Parathyroid adenoma (tissue), 2 donors: ENCODE results near the gene ANO10.

Experiments
- H2AFZ ChIP-seq: fragments of 300-600 bp; sonication (generic); one replicate; pipeline ENCODE4 v1.7.0; 2017; ENCODE audit warnings: antibody characterized with exemption, mild to moderate bottlenecking
- H3K27ac ChIP-seq: fragments of 300-600 bp; sonication (generic); one replicate; pipeline ENCODE4 v1.7.0; 2017
- H3K27me3 ChIP-seq: fragments of 300-600 bp; sonication (generic); one replicate; pipeline ENCODE4 v1.7.0; 2017; ENCODE audit warnings: low read length; ENCODE audit not compliant: control insufficient read depth, insufficient read depth
- H3K36me3 ChIP-seq: fragments of 300-600 bp; sonication (generic); one replicate; pipeline ENCODE4 v1.7.0; 2017; ENCODE audit warnings: low read length; ENCODE audit not compliant: control insufficient read depth, insufficient read depth
- H3K4me1 ChIP-seq: fragments of 300-600 bp; sonication (generic); one replicate; pipeline ENCODE4 v1.7.0; 2017; ENCODE audit warnings: control low read depth
- H3K4me2 ChIP-seq: fragments of 300-600 bp; sonication (generic); one replicate; pipeline ENCODE4 v1.7.0; 2017; ENCODE audit warnings: low read length
- H3K4me3 ChIP-seq: fragments of 300-600 bp; sonication (generic); one replicate; pipeline ENCODE4 v1.7.0; 2017; ENCODE audit warnings: low read depth, low read length
- H3K79me2 ChIP-seq: fragments of 300-600 bp; sonication (generic); one replicate; pipeline ENCODE4 v1.7.0; 2017; ENCODE audit warnings: control low read depth
- H3K9ac ChIP-seq: fragments of 300-600 bp; sonication (generic); one replicate; pipeline ENCODE4 v1.7.0; 2017; ENCODE audit warnings: mild to moderate bottlenecking
- H3K9me3 ChIP-seq: fragments of 300-600 bp; sonication (generic); one replicate; pipeline ENCODE4 v1.7.0; 2017; ENCODE audit warnings: low read length; ENCODE audit not compliant: control insufficient read depth
- TF ChIP-seq, protein P1 (sequence below): fragments of 300-600 bp; sonication (generic); IDR thresholded peaks from one replicate; pipeline ENCODE4 v1.7.0; 2017; ENCODE audit warnings: antibody characterized with exemption, mild to moderate bottlenecking
- donor health status: primary hyperparathyroidism.

ANO10 gene

DNA sequence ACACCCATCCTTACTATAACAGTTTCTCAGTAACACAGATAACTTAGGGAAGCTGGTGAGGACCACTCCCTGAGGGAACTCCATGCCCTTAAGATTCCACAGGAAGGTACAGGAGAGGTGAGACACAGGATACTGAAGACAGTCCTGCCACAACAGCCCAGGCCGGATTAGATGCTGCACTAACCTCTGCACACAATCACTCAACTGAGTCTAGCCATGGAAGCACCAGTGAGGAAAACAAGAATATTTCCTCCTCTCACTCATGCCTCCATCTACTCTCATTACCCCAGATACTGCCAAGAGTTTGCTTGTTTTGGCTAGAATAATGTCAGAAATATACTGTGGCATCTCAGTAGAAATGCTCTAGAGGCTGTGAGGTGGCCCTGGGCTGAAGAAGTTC, 3.7 kb downstream of the ANO10 start:
- Histone ChIP-seq H3K79me2 (no peaks in the 10 kb centered on the region), H3K9me3 (peaks cover 3% of the 10 kb centered on the region), H3K4me2 (no peak overlapping the region), H3K27me3 (no peaks in the 10 kb centered on the region), H3K36me3 (no peaks in the 10 kb centered on the region), H3K27ac (no peak overlapping the region), H2AFZ (no peak overlapping the region), H3K9ac (no peak overlapping the region), H3K4me3 (no peak overlapping the region), H3K4me1 (peaks cover 4% of the 10 kb centered on the region)
- TF ChIP-seq, protein P1, sequence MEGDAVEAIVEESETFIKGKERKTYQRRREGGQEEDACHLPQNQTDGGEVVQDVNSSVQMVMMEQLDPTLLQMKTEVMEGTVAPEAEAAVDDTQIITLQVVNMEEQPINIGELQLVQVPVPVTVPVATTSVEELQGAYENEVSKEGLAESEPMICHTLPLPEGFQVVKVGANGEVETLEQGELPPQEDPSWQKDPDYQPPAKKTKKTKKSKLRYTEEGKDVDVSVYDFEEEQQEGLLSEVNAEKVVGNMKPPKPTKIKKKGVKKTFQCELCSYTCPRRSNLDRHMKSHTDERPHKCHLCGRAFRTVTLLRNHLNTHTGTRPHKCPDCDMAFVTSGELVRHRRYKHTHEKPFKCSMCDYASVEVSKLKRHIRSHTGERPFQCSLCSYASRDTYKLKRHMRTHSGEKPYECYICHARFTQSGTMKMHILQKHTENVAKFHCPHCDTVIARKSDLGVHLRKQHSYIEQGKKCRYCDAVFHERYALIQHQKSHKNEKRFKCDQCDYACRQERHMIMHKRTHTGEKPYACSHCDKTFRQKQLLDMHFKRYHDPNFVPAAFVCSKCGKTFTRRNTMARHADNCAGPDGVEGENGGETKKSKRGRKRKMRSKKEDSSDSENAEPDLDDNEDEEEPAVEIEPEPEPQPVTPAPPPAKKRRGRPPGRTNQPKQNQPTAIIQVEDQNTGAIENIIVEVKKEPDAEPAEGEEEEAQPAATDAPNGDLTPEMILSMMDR, result no peak

DNA sequence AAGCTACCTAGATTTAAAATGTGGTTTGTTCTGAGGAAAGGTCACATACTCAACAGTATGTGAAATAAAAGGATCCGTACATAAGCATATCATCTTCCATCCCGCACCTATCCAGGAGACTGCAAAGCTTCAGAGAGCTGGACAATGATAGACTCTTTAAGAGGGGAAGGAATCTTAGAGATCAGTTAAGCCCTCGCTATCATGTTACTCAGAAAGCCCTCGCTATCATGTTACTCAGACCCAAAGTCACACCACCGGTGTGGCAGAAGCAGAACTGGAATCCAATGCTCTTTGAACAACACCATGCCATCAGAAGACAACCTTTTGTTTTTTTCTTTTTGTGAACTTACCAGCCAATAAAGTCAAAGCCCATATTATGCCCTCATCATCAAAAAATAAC, 5.8 kb downstream of the ANO10 start:
- Histone ChIP-seq H2AFZ (no peak overlapping the region), H3K9ac (no peak overlapping the region), H3K27ac (no peak overlapping the region), H3K27me3 (no peaks in the 10 kb centered on the region), H3K79me2 (no peaks in the 10 kb centered on the region), H3K4me1 (no peaks in the 10 kb centered on the region), H3K4me3 (no peak overlapping the region), H3K9me3 (peaks cover 3% of the 10 kb centered on the region), H3K4me2 (no peak overlapping the region), H3K36me3 (no peaks in the 10 kb centered on the region)
- TF ChIP-seq, protein P1, result no peak

DNA sequence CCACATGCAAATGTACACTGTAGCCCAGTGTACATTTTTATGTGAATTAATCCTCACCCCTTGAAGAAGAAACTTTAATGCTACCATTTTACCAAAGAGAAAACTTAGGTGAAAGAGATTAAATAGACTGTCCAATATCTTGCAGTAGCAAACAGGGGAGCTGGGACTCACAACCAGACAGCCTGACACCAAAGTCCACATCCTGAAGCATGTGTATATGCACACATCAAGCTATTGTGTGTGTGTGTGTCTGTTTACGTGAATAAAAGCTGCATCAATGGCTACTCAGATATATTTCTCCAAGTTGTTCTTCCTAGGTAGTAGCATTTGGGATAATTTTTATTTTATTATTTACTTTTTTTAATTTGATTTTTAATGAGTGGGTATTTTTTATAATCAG, 6.7 kb downstream of the ANO10 start:
- TF ChIP-seq, protein P1, result no peak
- Histone ChIP-seq H2AFZ (no peak overlapping the region), H3K9me3 (peaks cover 3% of the 10 kb centered on the region), H3K4me1 (no peaks in the 10 kb centered on the region), H3K79me2 (no peaks in the 10 kb centered on the region), H3K9ac (no peak overlapping the region), H3K4me3 (no peak overlapping the region), H3K27me3 (no peaks in the 10 kb centered on the region), H3K27ac (no peak overlapping the region), H3K4me2 (no peak overlapping the region), H3K36me3 (no peaks in the 10 kb centered on the region)

DNA sequence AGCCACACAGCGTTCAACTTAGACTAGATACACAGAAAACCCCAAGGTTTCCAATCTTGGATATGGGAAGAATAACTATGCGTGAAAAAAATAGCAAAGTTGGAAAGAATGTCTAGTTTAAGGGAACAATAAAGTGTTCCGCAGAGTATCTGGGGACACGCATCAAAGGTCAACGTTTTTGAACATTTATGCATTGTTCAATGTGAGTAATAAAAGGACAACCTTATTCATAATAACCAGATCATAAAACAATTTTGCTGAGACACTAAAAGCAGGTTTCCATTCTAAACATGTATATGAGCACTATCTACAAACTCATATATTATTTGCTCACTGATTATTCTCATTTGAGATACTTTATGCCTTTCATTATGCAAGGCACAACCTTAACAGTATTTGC, 7.8 kb downstream of the ANO10 start:
- Histone ChIP-seq H3K4me3 (no peak overlapping the region), H3K27me3 (no peaks in the 10 kb centered on the region)

DNA sequence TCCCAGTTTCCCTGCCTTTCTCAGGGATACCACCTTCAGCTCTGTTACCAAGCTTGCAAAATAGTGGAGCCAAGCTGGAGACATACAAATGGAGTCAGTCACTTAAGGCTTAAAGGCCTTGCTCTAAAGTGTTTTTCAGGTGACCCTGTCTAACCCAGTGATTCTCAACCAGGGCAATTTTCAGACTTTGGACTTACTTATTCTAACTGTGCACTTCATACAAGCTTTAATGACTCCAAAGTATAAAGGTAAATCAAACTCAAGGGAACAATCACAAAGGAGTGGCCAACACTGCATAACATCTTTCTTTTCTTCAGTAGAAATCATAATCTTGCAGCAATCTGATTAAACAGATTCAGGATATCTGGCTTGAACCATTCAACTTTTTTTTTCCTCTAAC, 9.4 kb downstream of the ANO10 start:
- TF ChIP-seq, protein P1, result no peak
- no peak overlapping the region for H2AFZ ChIP-seq
- H3K4me3 ChIP-seq, result no peak overlapping the region
- no peak overlapping the region for H3K4me2 ChIP-seq
- peaks cover 3% of the 10 kb centered on the region for H3K9me3 ChIP-seq
- no peaks in the 10 kb centered on the region for H3K27me3 ChIP-seq
- no peak overlapping the region for H3K27ac ChIP-seq
- no peaks in the 10 kb centered on the region for H3K36me3 ChIP-seq
- no peaks in the 10 kb centered on the region for H3K4me1 ChIP-seq
- no peaks in the 10 kb centered on the region for H3K79me2 ChIP-seq
- no peak overlapping the region for H3K9ac ChIP-seq

More for the DNA sequence above, 7.8 kb downstream of the ANO10 start:
- Histone ChIP-seq H3K4me1 (no peaks in the 10 kb centered on the region), H3K79me2 (no peaks in the 10 kb centered on the region), H3K9ac (no peak overlapping the region), H3K4me2 (no peak overlapping the region), H3K27ac (no peak overlapping the region), H2AFZ (no peak overlapping the region), H3K9me3 (peaks cover 3% of the 10 kb centered on the region), H3K36me3 (no peaks in the 10 kb centered on the region)
- TF ChIP-seq, protein P1, result no peak
